SK-N-MC (cell line): Measurements from ENCODE around the gene SLC52A3.

Experiments used
- DNase-seq: peaks from one replicate; pipeline ENCODE4 v3.0.0-alpha.2; 2011; ENCODE audit warnings: low read depth, low spot score
- H3K27ac ChIP-seq: fragments of 200-600 bp; sonication (generic); 2 replicates; pipeline ENCODE4 v1.5.1; 2016; ENCODE audit warnings: mixed run types
- H3K36me3 ChIP-seq: fragments of 200-600 bp; sonication (generic); 2 replicates; pipeline ENCODE4 v1.6.1; 2017; ENCODE audit warnings: antibody characterized with exemption, low read length, mixed read lengths; ENCODE audit not compliant: insufficient read depth
- H3K4me3 ChIP-seq: fragments of 200-600 bp; sonication (generic); 2 replicates; pipeline ENCODE4 v1.5.1; 2016
- H3K9ac ChIP-seq: fragments of 200-600 bp; sonication (generic); 2 replicates; pipeline ENCODE4 v1.8.0; 2017; ENCODE audit warnings: mixed run types, mixed read lengths; ENCODE audit not compliant: insufficient read length
- H3K9me3 ChIP-seq: fragments of 200-600 bp; sonication (generic); 2 replicates; pipeline ENCODE4 v1.6.1; 2017; ENCODE audit warnings: low read depth, mild to moderate bottlenecking, antibody characterized with exemption, low read length, moderate library complexity, mixed read lengths
- EZH2 ChIP-seq: fragments of 200-600 bp; sonication (generic); IDR thresholded peaks from one replicate; pipeline ENCODE4 v1.6.1; 2017; ENCODE audit warnings: antibody characterized with exemption
- FOXP2 ChIP-seq: optimal IDR thresholded peaks from 2 replicates; pipeline ENCODE3; 2011; ENCODE audit warnings: mild to moderate bottlenecking, moderate library complexity; ENCODE audit not compliant: insufficient read depth; ENCODE audit errors: extremely low read length, control extremely low read depth
- POLR2AphosphoS5 ChIP-seq: IDR thresholded peaks from 2 replicates; pipeline ENCODE4 v1.6.1; 2012; ENCODE audit warnings: mild to moderate bottlenecking, low read depth, low read length, borderline replicate concordance

SLC52A3 gene

DNA sequence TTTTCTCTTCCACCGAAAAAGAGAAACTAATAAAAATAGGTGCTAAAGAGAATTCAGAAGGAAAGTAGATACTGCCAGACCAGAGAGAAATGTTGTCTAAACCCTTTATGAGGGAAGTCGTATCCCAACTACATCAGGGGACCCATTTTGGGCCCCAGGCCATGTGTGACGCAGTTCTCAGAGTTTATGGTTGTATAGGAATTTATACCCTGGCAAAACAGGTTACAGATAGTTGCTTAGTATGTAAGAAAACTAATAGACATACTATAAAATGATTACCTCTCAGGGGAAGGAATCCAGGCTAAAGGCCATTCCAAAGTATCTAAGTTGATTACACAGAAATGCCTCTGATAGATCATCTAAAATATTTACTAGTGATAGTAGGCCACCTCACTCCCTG is 28.6 kb upstream of the SLC52A3 start:
- no peak overlapping the region for H3K9ac ChIP-seq
- no peak overlapping the region for H3K27ac ChIP-seq
- no peak overlapping the region for H3K4me3 ChIP-seq
- DNase-seq = no peak
- no peaks in the 10 kb centered on the region for H3K36me3 ChIP-seq
- no peaks in the 10 kb centered on the region for H3K9me3 ChIP-seq
- TF ChIP-seq POLR2AphosphoS5 = no peak
- no peak for TF ChIP-seq EZH2
- no peak for TF ChIP-seq FOXP2

DNA sequence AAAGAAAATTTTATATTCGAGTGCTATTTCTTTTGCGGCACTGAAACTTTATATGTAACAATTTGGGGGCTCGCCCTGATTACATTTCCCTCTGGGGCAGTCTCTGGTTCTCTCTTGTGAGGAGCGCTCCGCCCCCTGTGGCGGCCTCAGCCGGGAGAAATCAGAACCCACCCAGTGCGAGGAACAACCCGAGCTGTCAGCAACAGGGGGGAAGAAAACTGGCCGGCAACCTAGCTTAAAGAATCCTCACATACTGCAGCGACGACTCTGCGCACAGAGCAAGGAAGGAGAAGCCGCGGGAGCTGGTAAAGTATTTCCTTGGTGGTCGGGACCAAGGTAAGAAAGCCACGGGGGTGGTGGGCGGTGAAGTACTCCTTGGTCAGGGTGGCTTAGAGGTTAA is 23.9 kb upstream of the SLC52A3 start:
- H3K9ac ChIP-seq = no peak overlapping the region
- no peak for TF ChIP-seq FOXP2

DNA sequence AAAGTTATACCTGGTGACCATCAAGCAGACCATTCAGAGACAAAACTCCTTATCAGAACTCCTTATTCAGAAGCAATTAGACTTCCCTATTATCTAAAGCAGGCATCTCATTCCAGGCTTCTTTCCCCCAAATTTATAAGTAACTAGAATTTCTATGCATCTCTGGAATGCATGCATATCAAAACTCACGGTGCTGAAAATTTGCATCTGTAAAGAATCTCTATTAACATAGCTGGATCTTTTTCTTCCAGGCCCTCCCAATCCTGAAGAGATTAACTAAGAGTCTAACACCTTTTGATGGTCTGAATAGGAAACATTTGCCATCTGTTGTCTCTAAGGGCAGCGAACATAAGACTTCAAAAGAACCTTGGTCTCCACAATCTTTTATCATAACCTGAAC is 22.8 kb upstream of the SLC52A3 start:
- no peaks in the 10 kb centered on the region for H3K36me3 ChIP-seq
- no peak for DNase-seq
- H3K9ac ChIP-seq = no peak overlapping the region
- no peak overlapping the region for H3K4me3 ChIP-seq
- H3K9me3 ChIP-seq = no peaks in the 10 kb centered on the region
- H3K27ac ChIP-seq = no peak overlapping the region
- no peak for TF ChIP-seq EZH2
- no peak for TF ChIP-seq POLR2AphosphoS5
- TF ChIP-seq FOXP2 = no peak

More for the DNA sequence above, 23.9 kb upstream of the SLC52A3 start:
- Histone ChIP-seq H3K9me3 (no peaks in the 10 kb centered on the region), H3K36me3 (no peaks in the 10 kb centered on the region), H3K4me3 (no peak overlapping the region), H3K27ac (no peak overlapping the region)
- no peak for DNase-seq

DNA sequence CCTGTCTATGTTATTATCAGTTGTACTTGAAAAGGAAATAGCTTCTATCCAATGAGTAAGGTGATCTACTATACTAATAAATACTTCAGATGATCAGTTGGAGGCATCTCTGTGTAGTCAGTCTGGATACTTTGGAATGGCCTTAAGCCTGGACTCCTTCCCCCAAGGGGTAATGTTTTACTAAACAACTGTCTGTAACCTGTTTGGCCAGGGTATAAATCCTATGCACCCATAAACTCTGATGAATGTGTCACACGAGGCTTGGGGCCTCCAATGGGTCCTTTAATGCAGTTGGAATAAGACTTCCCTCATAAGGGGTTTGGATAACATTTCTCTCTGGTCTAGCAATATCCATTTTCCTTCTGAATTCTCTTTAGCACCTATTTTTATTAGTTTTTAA is 19.5 kb upstream of the SLC52A3 start:
- Histone ChIP-seq H3K27ac (no peak overlapping the region), H3K36me3 (no peaks in the 10 kb centered on the region), H3K9ac (no peak overlapping the region), H3K9me3 (no peaks in the 10 kb centered on the region), H3K4me3 (no peak overlapping the region)
- no peak for TF ChIP-seq POLR2AphosphoS5
- TF ChIP-seq EZH2 = no peak
- no peak for TF ChIP-seq FOXP2
- DNase-seq = no peak

DNA sequence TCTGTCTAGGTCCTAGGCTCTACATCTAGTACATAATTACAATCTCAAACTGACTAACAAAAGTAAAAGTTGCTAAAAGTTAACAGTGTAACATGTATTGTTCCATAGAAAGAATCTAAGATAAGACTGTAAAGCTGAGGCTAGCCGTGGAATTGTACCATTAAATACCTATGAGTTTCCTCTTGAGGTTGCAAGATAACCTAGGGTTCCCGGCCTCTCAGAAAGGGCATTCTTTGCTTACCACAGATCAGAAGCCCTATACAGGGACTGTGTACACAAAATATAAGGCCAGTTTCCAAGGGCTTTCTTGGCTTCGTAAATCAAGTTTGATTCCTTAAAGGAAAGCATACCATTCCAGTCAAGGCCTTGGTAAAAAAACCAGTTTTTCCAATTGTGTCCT is 11.5 kb upstream of the SLC52A3 start:
- Histone ChIP-seq H3K4me3 (no peak overlapping the region), H3K9me3 (no peaks in the 10 kb centered on the region), H3K36me3 (no peaks in the 10 kb centered on the region), H3K9ac (no peak overlapping the region), H3K27ac (no peak overlapping the region)
- no peak for DNase-seq
- no peak for TF ChIP-seq POLR2AphosphoS5
- TF ChIP-seq EZH2 = no peak
- TF ChIP-seq FOXP2 = no peak

DNA sequence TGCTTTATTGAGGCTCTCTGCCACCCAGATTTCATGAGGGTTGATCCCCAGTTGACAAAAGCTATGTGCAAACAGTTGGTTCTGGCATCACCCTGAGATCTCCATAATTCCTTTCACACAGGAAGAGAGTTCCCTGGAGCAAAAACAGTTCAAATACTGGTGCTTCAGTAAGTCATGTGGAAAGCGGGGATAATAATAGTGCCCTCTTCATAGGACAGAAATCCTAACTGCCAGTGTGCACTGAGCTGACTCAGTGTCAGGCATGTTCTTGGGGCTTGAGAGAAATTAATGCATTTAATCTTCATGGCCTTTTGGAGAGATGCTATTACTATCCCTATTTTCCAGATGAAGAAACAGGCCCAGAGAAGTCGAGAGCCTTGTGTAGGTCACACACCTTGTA is 7.9 kb upstream of the SLC52A3 start:
- no peak overlapping the region for H3K27ac ChIP-seq
- no peak overlapping the region for H3K4me3 ChIP-seq
- no peak for DNase-seq
- H3K9me3 ChIP-seq = no peaks in the 10 kb centered on the region
- no peak for TF ChIP-seq EZH2
- TF ChIP-seq POLR2AphosphoS5 = no peak
- no peak for TF ChIP-seq FOXP2
- H3K36me3 ChIP-seq = no peaks in the 10 kb centered on the region
- H3K9ac ChIP-seq = no peak overlapping the region

DNA sequence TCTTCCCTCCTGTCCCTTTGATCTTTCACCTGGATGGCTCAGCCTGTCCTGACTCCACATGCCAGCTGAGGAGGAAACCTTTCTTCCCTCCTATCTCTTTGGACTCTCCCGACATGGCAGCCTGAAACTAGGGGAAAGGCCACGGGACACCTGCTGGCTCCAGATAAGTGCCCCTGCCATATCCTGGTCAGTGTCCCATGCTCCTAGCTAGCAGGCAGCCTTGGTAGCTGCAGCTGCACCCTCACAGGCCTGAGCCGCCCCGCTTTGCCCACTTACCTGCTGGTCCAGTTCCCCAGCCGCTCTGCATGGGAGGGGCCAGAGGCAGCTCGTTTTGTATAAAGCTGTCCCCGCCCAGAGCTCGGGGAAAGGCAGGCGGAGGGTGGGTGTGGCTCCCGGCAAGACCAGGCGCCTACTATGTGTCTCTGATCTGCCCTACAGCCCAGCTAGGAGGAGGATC is 7.4 kb upstream of the SLC52A3 start:
- DNase-seq = no peak
- no peak for TF ChIP-seq EZH2
- no peak for TF ChIP-seq FOXP2
- TF ChIP-seq POLR2AphosphoS5 = no peak
- no peak overlapping the region for H3K9ac ChIP-seq
- no peaks in the 10 kb centered on the region for H3K9me3 ChIP-seq
- no peak overlapping the region for H3K27ac ChIP-seq
- no peak overlapping the region for H3K4me3 ChIP-seq
- H3K36me3 ChIP-seq = no peaks in the 10 kb centered on the region

DNA sequence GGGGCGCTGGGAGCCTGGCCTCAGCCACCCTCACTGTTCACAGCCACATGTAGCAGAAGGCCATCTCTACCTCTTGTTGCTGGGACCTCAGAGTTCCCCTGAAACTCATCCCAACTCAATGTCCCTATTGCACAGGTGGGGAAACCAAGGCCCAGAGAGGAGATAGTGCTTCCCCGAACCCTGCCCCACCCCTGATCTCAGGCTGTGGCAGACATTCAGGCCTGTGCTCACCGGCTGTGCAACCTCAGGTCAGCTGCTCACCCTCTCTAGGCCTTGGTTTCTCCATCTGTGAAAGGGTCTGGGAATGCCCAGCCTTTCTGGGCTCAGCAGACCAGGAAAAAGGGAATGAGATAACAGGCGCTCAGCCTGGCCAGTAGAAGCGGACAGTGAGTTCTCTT is 6.4 kb upstream of the SLC52A3 start:
- TF ChIP-seq FOXP2 = no peak
- no peak for TF ChIP-seq EZH2
- TF ChIP-seq POLR2AphosphoS5 = no peak
- no peak for DNase-seq
- H3K9ac ChIP-seq = no peak overlapping the region
- H3K27ac ChIP-seq = no peak overlapping the region
- H3K4me3 ChIP-seq = no peak overlapping the region
- no peaks in the 10 kb centered on the region for H3K36me3 ChIP-seq
- H3K9me3 ChIP-seq = no peaks in the 10 kb centered on the region

DNA sequence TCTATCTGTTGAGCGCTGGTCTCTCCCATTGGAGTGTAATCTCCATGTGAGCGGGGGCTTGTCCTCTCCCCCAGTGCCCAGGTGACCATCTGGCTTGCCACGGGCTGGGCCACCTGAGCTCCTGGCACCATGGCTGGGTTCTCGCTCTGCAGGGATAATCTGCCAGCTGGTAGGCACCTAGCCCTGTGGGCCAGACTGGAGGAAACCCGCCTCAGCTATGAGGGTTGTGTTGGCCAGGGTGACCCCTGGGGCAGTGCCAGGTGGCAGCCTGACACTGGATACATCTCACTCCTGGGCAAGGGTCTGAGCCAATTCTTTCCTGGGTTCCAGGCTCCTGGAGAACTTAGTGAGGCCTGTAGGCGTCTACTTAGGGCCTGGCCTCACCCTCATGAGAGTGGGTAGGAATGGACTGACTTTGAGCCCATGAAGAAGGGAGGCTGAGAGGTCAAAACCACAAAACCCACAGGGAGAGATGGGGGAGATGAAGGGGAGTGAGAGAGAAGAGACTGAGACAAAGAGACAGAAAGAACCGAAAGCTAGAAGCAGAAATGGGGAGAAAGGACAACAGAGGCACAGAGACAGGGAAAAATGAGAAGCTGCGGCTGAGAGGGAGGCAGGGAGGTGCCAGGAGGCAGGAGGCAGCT is 5.8 kb upstream of the SLC52A3 start:
- no peak for TF ChIP-seq FOXP2
- no peak for TF ChIP-seq EZH2
- no peak for TF ChIP-seq POLR2AphosphoS5
- Histone ChIP-seq H3K9me3 (no peaks in the 10 kb centered on the region), H3K27ac (no peak overlapping the region), H3K4me3 (no peak overlapping the region), H3K9ac (no peak overlapping the region), H3K36me3 (no peaks in the 10 kb centered on the region)
- DNase-seq = no peak
